GM23248 (cell line): Measurements from ENCODE around the gene IL19. TPM values are rescaled to one million over a fixed set of nuclear protein-coding genes. Genes with fewer than 3 reads are reported as not detected.

Source experiments
- DNase-seq: peaks from one replicate; pipeline ENCODE4 v3.0.0-alpha.2; 2015
- H2AFZ ChIP-seq: fragments of 200-600 bp; sonication (generic); 2 replicates; pipeline ENCODE4 v1.6.1; 2016; ENCODE audit warnings: antibody characterized with exemption
- H3F3A ChIP-seq: fragments of 200-600 bp; sonication (generic); 2 replicates; pipeline ENCODE4 v1.6.1; 2016; ENCODE audit warnings: mild to moderate bottlenecking, antibody characterized with exemption, mixed run types; ENCODE audit not compliant: insufficient read depth
- H3K27ac ChIP-seq: fragments of 200-600 bp; sonication (generic); 2 replicates; pipeline ENCODE4 v1.5.1; 2016; ENCODE audit warnings: mild to moderate bottlenecking
- H3K27me3 ChIP-seq: fragments of 200-600 bp; sonication (generic); replicated peaks from 2 replicates; pipeline ENCODE4 v1.6.1; 2016; ENCODE audit warnings: mild to moderate bottlenecking; ENCODE audit not compliant: insufficient read depth
- H3K36me3 ChIP-seq: fragments of 200-600 bp; sonication (generic); 2 replicates; pipeline ENCODE4 v1.6.1; 2016; ENCODE audit warnings: low read depth, mild to moderate bottlenecking
- H3K4me1 ChIP-seq: fragments of 200-600 bp; sonication (generic); 2 replicates; pipeline ENCODE4 v1.6.1; 2016; ENCODE audit warnings: mild to moderate bottlenecking; ENCODE audit not compliant: insufficient read depth
- H3K4me2 ChIP-seq: fragments of 200-600 bp; sonication (generic); one replicate; pipeline ENCODE4 v1.6.1; 2016; ENCODE audit warnings: mild to moderate bottlenecking; ENCODE audit not compliant: unreplicated experiment
- H3K4me3 ChIP-seq: fragments of 200-600 bp; sonication (generic); 2 replicates; pipeline ENCODE4 v1.5.1; 2016; ENCODE audit warnings: mild to moderate bottlenecking
- H3K79me2 ChIP-seq: fragments of 200-600 bp; sonication (generic); 2 replicates; pipeline ENCODE4 v1.6.1; 2016; ENCODE audit warnings: mild to moderate bottlenecking; ENCODE audit not compliant: insufficient read depth
- H3K9ac ChIP-seq: fragments of 200-600 bp; sonication (generic); 2 replicates; pipeline ENCODE4 v1.6.1; 2016; ENCODE audit warnings: mild to moderate bottlenecking
- H3K9me2 ChIP-seq: fragments of 200-600 bp; sonication (generic); 2 replicates; pipeline ENCODE4 v1.6.1; 2016; ENCODE audit warnings: mixed run types, mild to moderate bottlenecking, moderate library complexity; ENCODE audit not compliant: insufficient read depth
- H3K9me3 ChIP-seq: fragments of 200-600 bp; sonication (generic); one replicate; pipeline ENCODE4 v1.6.1; 2017; ENCODE audit warnings: low read depth
- H4K20me1 ChIP-seq: fragments of 200-600 bp; sonication (generic); 2 replicates; pipeline ENCODE4 v1.6.0; 2016; ENCODE audit not compliant: insufficient read depth
- EZH2 ChIP-seq: fragments of 200-600 bp; sonication (generic); IDR thresholded peaks from 2 replicates; pipeline ENCODE4 v1.6.1; 2018; ENCODE audit warnings: antibody characterized with exemption, mild to moderate bottlenecking; ENCODE audit not compliant: insufficient read depth, poor library complexity, severe bottlenecking
- EZH2phosphoT487 ChIP-seq: fragments of 200-600 bp; sonication (generic); IDR thresholded peaks from 2 replicates; pipeline ENCODE4 v1.6.1; 2018; ENCODE audit warnings: antibody characterized with exemption, moderate library complexity, mild to moderate bottlenecking, low read depth; ENCODE audit not compliant: insufficient read depth
- WGBS, 2 experiments: methylation state at CpG; one replicate each; pipeline ENCODE4 v1.1.6; 2015 to 2017; ENCODE audit warnings: low lambda C conversion rate in 2 of 2, low coverage in 1 of 2; ENCODE audit errors: missing lambda C conversion rate in 2 of 2; 5-methylcytosine and 5-hydroxymethylcytosine counted together
- in situ Hi-C: fragments of 300-500 bp; cut with MboI; formaldehyde crosslinking; loops from 2 replicates; pipeline ENCODE4 v1.15.0; 2020
- polyA plus RNA-seq: library from polyadenylated mRNA; unstranded; fragments of >200 nt; fragmentation: Nextera tagmentation; extraction: Ambion mirVana; gene quantifications from 2 replicates; pipeline ENCODE4 v1.2.1, GENCODE V29; 2016
- total RNA-seq: library from RNA; depleted of rRNA; stranded (reverse); fragments of >200 nt; shearing (Covaris generic); gene quantifications from 2 replicates; pipeline ENCODE4 v1.2.3, GENCODE V29; 2014

IL19 gene
- total and polyA plus RNA-seq, 2 experiments from 2014 or later, result not detected

GRCh38 chr1:206883876-206884275 lies 113.3 kb downstream of the IL19 start:
- Histone ChIP-seq H2AFZ (no peak overlapping the region), H3K36me3 (no peaks in the 10 kb centered on the region)
- 86 to 87% methylated on average over 2 of the region's 2 CpGs for WGBS, 2 experiments

GRCh38 chr1:206885341-206886060 lies 114.9 kb downstream of the IL19 start:
- H3K4me1 ChIP-seq, result peaks cover 9% of the 10 kb centered on the region
- DNase-seq, result no peak
- no peak overlapping the region for H3K4me2 ChIP-seq
- in situ Hi-C loops, result no loop called here
- H3K4me3 ChIP-seq, result no peak overlapping the region
- no peaks in the 10 kb centered on the region for H4K20me1 ChIP-seq
- H2AFZ ChIP-seq, result no peak overlapping the region
- H3K79me2 ChIP-seq, result no peaks in the 10 kb centered on the region
- H3K9me2 ChIP-seq, result no peaks in the 10 kb centered on the region
- H3F3A ChIP-seq, result no peaks in the 10 kb centered on the region
- no peak overlapping the region for H3K27ac ChIP-seq
- TF ChIP-seq EZH2, result no peak
- TF ChIP-seq EZH2phosphoT487, result no peak
- H3K36me3 ChIP-seq, result no peaks in the 10 kb centered on the region
- H3K27me3 ChIP-seq, result no peaks in the 10 kb centered on the region
- H3K9me3 ChIP-seq, result no peaks in the 10 kb centered on the region
- no peak overlapping the region for H3K9ac ChIP-seq
- WGBS, 2 experiments, result 88 to 89% methylated on average over 3 of the region's 3 CpGs

More at GRCh38 chr1:206883876-206884275, 113.3 kb downstream of the IL19 start:
- no peak for DNase-seq
- Histone ChIP-seq H3F3A (no peaks in the 10 kb centered on the region), H3K9me2 (no peaks in the 10 kb centered on the region), H3K9ac (no peak overlapping the region), H3K4me1 (no peaks in the 10 kb centered on the region), H3K27me3 (no peaks in the 10 kb centered on the region), H3K9me3 (no peaks in the 10 kb centered on the region), H3K27ac (no peak overlapping the region), H3K4me3 (no peak overlapping the region), H3K79me2 (no peaks in the 10 kb centered on the region), H4K20me1 (no peaks in the 10 kb centered on the region), H3K4me2 (no peak overlapping the region)
- in situ Hi-C loops, result no loop called here
- TF ChIP-seq EZH2phosphoT487 (no peak), EZH2 (no peak)

- WGBS, 2 experiments, result 90 to 100% methylated on average over 1 of the region's 1 CpG
- no peaks in the 10 kb centered on the region for H3K27me3 ChIP-seq
- no peaks in the 10 kb centered on the region for H4K20me1 ChIP-seq
- in situ Hi-C loops, result no loop called here
- no peaks in the 10 kb centered on the region for H3K79me2 ChIP-seq
- no peaks in the 10 kb centered on the region for H3K9me3 ChIP-seq
- no peak overlapping the region for H3K27ac ChIP-seq
- H3K4me3 ChIP-seq, result no peak overlapping the region
- H3K4me1 ChIP-seq, result peaks cover 21% of the 10 kb centered on the region
- no peak overlapping the region for H3K9ac ChIP-seq
- no peaks in the 10 kb centered on the region for H3K36me3 ChIP-seq
- H2AFZ ChIP-seq, result no peak overlapping the region
- no peak for DNase-seq
- H3K9me2 ChIP-seq, result no peaks in the 10 kb centered on the region
- TF ChIP-seq EZH2 (no peak), EZH2phosphoT487 (no peak)
- H3F3A ChIP-seq, result peaks cover 8% of the 10 kb centered on the region
- H3K4me2 ChIP-seq, result peak overlapping the region; percentile 21
Measured at GRCh38 chr1:206886831-206887230, 116.3 kb downstream of the IL19 start.

- Histone ChIP-seq H3K4me1 (peaks cover 30% of the 10 kb centered on the region), H2AFZ (no peak overlapping the region), H3K27ac (no peak overlapping the region), H3K4me2 (no peak overlapping the region), H3K4me3 (no peak overlapping the region), H3K9ac (no peak overlapping the region), H3F3A (peaks cover 10% of the 10 kb centered on the region), H3K36me3 (no peaks in the 10 kb centered on the region), H3K79me2 (no peaks in the 10 kb centered on the region), H3K9me2 (no peaks in the 10 kb centered on the region), H4K20me1 (no peaks in the 10 kb centered on the region), H3K9me3 (no peaks in the 10 kb centered on the region), H3K27me3 (no peaks in the 10 kb centered on the region)
- WGBS, 2 experiments, result 93 to 96% methylated on average over 4 of the region's 4 CpGs
- TF ChIP-seq EZH2phosphoT487 (no peak), EZH2 (no peak)
- in situ Hi-C loops, result no loop called here
- no peak for DNase-seq
Measured at GRCh38 chr1:206887701-206888100, 117.1 kb downstream of the IL19 start.
